GM21737 (cell line): Measurements from ENCODE around the gene KRTAP12-4.
"Not testable (repeated sequence)": the region's sequence is repeated elsewhere in the genome, so short reads cannot be mapped to it uniquely, and the experiment has no call there.

Experiments
- ATAC-seq: cut with Tn5 transposase; IDR thresholded peaks from one replicate; pipeline ENCODE4 v1.9.1; 2021; ENCODE audit warnings: mild to moderate bottlenecking, moderate library complexity; ENCODE audit not compliant: unreplicated experiment

KRTAP12-4 gene

GRCh38 chr21:44654576-44655175, at the start of gene KRTAP12-4:
KRTAP12-4 (minus strand) TSS chr21:44654659; CDS start chr21:44654614, 45 bp downstream.
- no peak for ATAC-seq

- ATAC-seq: no peak
These were observed 49.5 kb upstream of the KRTAP12-4 start for GRCh38 chr21:44703731-44704635.

GRCh38 chr21:44702973-44703730, 48.7 kb upstream of the KRTAP12-4 start:
- no peak for ATAC-seq

- ATAC-seq: no peak
These were observed 47.9 kb upstream of the KRTAP12-4 start for GRCh38 chr21:44702111-44702972.

- ATAC-seq: no peak
These were observed 47.1 kb upstream of the KRTAP12-4 start for GRCh38 chr21:44701541-44701940.

GRCh38 chr21:44701023-44701400, 46.6 kb upstream of the KRTAP12-4 start:
- no peak for ATAC-seq

- no peak for ATAC-seq
These were observed 45.9 kb upstream of the KRTAP12-4 start for GRCh38 chr21:44700101-44701022.

- ATAC-seq: no peak
These were observed 45.1 kb upstream of the KRTAP12-4 start for GRCh38 chr21:44699502-44700001.

- ATAC-seq: no peak
These were observed 43.6 kb upstream of the KRTAP12-4 start for GRCh38 chr21:44697811-44698734.

GRCh38 chr21:44697172-44697810, 42.8 kb upstream of the KRTAP12-4 start, which contains the start of gene KRTAP10-12:
KRTAP10-12 (plus strand) TSS chr21:44697172; CDS start chr21:44697202, 30 bp downstream.
- not testable (repeated sequence) for ATAC-seq

- ATAC-seq: no peak
These were observed 42.1 kb upstream of the KRTAP12-4 start for GRCh38 chr21:44696572-44696971.

GRCh38 chr21:44695641-44696040, 41.2 kb upstream of the KRTAP12-4 start:
- no peak for ATAC-seq

- ATAC-seq: no peak
These were observed 40.7 kb upstream of the KRTAP12-4 start for GRCh38 chr21:44695184-44695583.

GRCh38 chr21:44694776-44695175, 40.3 kb upstream of the KRTAP12-4 start:
- ATAC-seq: no peak

GRCh38 chr21:44692798-44693512, 38.5 kb upstream of the KRTAP12-4 start:
- no peak for ATAC-seq

- no peak for ATAC-seq
These were observed 37.2 kb upstream of the KRTAP12-4 start for GRCh38 chr21:44691686-44692085.

- not testable (repeated sequence) for ATAC-seq
These were observed 35.3 kb upstream of the KRTAP12-4 start for GRCh38 chr21:44689740-44690139.
